Measurements from ENCODE around the gene ZBTB24.
"Not testable (repeated sequence)": the region's sequence is repeated elsewhere in the genome, so short reads cannot be mapped to it uniquely, and the experiment has no call there.

The ZBTB24 gene

DNA sequence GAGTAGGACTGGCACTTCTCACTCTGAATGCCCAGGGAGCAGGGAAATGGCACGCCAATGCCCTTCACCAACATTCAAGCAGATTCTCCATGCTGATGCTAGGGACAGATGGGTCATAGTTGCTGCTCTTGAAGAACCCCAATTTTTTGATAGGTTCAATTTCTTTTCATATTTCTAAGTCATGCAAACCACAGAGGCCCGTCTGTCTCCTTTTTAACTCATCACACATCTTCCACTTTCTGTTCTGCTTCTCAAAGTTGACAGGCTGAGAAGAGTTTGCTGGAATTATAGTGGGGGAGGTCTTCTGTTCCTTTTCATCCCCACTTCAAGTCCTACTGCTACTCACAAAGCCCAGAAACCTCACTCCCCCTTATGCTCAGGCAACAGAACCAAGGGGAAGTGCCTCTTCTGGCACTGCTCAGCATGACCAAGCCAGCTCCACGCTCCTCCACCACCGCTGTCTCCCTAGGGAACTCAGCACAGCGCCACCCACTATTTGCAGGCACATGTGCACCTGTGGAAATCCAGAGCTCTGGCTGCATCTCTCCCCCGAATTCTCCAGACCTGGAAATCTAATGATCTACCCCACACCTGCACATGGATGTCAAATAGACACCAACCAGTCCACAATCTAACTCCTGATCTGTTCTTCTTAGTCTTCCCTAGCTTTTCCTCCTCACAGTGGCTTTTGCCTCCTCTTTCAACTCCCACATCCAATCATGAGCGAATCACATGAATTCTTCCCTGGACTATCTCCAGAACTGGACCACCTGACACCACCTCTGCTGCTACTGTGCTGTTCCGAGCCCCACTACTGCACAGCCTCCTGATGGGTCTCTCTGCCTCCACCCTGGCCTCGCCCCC is 10.7 kb downstream of the ZBTB24 start:
- H3K4me3 ChIP-seq: no peak overlapping the region
- in situ Hi-C loops (cut with MboI; ENCODE audit: low sequenced_read_pairs): no loop called here
- H3K27me3 ChIP-seq (ENCODE audit: low read depth): no peaks in the 10 kb centered on the region
- no peaks in the 10 kb centered on the region for H3K4me1 ChIP-seq
- peaks cover 85% of the 10 kb centered on the region for H3K36me3 ChIP-seq (replicated peaks)
- DNase-seq (ENCODE audit: low spot score in 2 of 2): no peak
- H3K9me3 ChIP-seq: no peaks in the 10 kb centered on the region

DNA sequence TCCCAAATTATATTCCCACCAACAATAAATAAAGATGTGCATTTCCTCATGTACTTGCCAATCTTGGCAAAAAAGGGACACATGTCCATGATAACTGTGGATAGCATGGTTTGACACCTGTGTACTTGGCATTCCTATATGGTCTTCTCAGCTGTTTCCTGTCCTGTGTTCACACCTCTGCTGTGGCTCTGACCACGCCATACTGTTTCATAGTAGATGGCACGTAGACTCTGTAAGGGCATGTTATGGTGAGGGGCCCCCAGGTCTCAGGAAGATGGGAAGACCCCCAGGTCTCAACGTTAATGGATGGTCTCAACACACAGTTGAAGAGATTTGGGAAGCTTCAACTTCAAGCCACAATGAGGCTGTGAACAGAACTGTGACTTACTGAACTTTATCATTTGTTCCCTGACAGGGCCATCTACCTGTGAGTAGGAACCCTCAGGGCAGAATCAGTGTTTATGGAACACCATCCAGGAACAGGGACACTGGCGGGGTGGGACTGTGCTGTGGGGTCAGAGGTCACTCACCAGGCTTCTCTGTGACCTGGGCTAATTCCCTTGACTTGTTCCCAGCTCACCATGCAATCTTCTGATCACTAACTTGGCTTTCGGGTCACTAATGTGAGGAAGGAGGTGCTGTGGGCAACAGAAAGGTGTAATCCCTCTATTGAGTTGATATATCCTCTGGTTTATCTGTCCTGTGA is 11.8 kb downstream of the ZBTB24 start:
- DNase-seq (ENCODE audit: low spot score in 2 of 2): no peak
- in situ Hi-C loops (cut with MboI; ENCODE audit: low sequenced_read_pairs): no loop called here
- Histone ChIP-seq H3K4me1 (no peaks in the 10 kb centered on the region), H3K36me3 (replicated peaks) (peaks cover 88% of the 10 kb centered on the region), H3K27me3 (ENCODE audit: low read depth) (no peaks in the 10 kb centered on the region), H3K4me3 (no peak overlapping the region), H3K9me3 (no peaks in the 10 kb centered on the region)

DNA sequence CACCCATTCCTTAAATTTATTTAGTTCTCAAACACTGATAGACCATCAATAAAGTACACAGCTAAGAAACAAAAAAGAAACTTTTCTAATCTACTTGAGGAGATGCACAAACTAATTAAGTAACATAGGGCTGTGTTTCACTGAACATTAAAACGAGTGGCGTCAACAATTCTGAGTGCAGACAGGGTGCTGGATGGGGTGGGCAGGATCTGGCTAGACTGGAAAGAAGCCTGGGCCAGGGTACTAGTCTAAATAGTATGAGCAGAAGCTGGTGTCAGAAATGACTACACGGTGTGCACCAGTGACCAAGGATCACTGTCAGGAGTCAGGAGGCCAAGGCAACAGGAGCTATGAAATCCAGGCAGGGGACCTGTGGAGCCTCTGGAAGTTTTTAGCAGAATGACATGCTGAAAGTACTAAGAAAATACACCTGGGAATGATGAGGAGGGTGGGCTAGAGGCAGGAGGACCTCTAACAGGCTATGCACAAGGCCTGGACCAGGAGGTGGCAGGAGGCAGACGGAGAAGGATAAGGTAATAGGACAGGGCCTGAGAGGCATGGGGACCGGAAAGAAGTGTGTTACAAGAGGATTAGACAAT is 13.3 kb downstream of the ZBTB24 start:
- Histone ChIP-seq H3K36me3 (replicated peaks) (peaks cover 90% of the 10 kb centered on the region), H3K4me1 (no peaks in the 10 kb centered on the region), H3K9me3 (no peaks in the 10 kb centered on the region), H3K27me3 (ENCODE audit: low read depth) (no peaks in the 10 kb centered on the region), H3K4me3 (no peak overlapping the region)
- no peak for DNase-seq (ENCODE audit: low spot score in 2 of 2)
- in situ Hi-C loops (cut with MboI; ENCODE audit: low sequenced_read_pairs): no loop called here

DNA sequence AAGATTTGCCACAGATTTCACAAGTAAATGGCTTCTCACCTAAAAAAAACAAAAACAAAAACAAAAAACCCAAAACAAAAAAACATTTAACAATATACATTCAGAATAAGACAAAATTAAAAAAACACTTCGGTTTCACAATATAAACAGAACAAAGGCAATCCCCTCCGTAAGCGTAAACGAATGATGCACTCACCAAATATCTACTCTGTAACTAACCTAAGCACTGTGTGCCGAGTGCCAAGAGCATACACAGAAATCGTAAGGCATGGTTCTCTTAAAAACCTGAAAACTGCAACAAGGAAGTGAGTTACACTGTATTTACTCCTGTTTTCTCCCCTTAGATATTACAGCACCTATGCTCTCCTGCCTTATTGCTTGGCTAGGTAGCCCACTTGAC is 15.3 kb downstream of the ZBTB24 start:
- no peaks in the 10 kb centered on the region for H3K4me1 ChIP-seq
- no peak overlapping the region for H3K4me3 ChIP-seq
- no peak for DNase-seq (ENCODE audit: low spot score in 2 of 2)
- H3K9me3 ChIP-seq: no peaks in the 10 kb centered on the region
- in situ Hi-C loops (cut with MboI; ENCODE audit: low sequenced_read_pairs): no loop called here
- H3K36me3 ChIP-seq (replicated peaks): peaks cover 93% of the 10 kb centered on the region
- no peaks in the 10 kb centered on the region for H3K27me3 ChIP-seq (ENCODE audit: low read depth)

DNA sequence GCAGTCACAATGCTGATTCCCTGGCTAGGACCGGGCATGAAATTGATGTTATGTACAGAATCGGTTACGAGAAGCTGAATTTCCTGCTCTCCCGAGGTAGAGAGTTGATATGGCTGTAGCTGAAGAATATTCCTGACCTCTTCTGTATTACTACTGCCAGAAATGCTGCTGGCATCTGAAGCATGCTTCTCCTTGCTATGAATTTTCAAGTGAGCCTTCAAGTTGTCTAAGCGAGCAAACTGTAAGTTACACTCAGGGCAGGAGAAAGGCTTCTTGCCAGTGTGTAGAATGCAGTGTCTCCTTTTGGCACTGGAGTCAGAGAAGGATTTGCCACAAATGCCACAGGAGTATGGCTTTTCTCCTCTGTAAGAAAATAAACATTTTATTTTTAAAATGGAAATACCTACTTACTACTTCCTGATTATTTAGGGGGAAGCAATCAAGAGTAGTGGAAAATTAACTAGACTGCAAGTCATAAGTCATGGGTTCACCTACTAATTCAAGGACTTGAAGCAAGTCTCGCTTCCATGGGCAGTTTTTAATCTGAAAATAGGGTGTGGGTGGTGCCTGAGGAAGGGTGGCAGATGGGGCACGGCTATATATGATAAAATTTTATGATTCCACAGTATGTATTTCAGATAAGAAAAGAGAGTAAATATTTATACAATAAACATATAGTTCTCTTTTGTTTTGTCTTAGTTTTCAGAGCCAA is 16.7 kb downstream of the ZBTB24 start:
- Histone ChIP-seq H3K36me3 (replicated peaks) (peaks cover 91% of the 10 kb centered on the region), H3K9me3 (no peaks in the 10 kb centered on the region), H3K4me3 (no peak overlapping the region), H3K27me3 (ENCODE audit: low read depth) (no peaks in the 10 kb centered on the region), H3K4me1 (no peaks in the 10 kb centered on the region)
- in situ Hi-C loops (cut with MboI; ENCODE audit: low sequenced_read_pairs): no loop called here
- no peak for DNase-seq (ENCODE audit: low spot score in 2 of 2)

DNA sequence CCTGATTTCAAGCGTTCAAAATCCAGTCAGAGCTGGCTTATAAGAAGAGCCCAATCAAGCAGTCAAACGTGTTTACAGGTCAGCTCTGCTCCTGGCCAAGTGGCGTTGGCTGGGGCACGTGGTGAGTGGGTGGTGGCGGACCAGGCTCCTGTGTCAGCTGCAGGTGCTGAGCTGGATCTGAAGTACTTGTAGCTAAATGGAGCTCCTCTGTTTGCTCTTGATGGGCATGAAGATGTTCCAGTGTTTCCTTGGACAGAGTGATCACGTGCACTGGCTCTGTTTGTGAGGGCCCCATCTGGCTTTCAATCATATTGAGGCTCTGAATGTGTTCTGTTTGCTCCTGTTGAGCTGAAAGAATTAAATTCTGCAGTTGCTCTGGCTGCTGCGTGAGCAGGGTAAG is 17.2 kb downstream of the ZBTB24 start:
- no peak overlapping the region for H3K4me3 ChIP-seq
- H3K36me3 ChIP-seq (replicated peaks): peaks cover 88% of the 10 kb centered on the region
- no peaks in the 10 kb centered on the region for H3K27me3 ChIP-seq (ENCODE audit: low read depth)
- H3K9me3 ChIP-seq: no peaks in the 10 kb centered on the region
- H3K4me1 ChIP-seq: peaks cover under 1% of the 10 kb centered on the region; the same call in 1 of the 2 replicates
- in situ Hi-C loops (cut with MboI; ENCODE audit: low sequenced_read_pairs): no loop called here
- DNase-seq (ENCODE audit: low spot score in 2 of 2): no peak

DNA sequence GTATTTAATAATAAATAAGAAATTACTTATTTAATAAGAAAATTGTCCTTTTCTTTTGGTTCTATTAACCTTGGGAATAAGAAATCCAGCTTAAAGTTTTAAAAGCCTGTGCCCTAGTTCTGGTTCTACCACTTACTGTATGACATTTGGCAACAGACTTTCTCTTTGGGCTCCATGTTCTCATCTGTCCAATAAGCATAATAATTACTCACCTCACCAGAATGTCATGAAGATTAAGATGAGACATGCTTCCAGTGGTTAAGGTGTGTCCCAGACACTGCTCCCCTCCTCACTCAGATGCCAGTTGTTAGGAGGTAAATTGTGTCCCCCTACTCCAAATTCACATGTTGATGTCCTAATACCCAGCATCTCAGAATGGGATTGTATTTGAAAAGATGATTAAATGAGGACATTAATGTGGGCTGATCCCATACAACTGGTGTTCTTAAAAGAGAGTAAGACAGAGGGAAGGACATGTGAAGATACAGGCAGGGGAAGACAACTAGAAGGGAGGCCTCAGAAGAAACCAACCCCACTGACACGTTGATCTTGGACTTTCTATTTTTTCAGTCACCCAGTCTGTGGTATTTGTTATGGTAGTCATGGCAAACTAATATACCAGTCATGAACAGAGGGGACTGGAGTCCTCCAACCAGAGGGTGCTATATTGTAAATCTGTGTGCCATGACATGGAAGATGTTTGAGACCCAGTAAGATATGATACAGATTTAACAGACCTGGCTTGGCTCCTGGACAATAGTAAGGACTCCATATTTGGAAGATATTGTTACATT is 21.1 kb downstream of the ZBTB24 start:
- H3K36me3 ChIP-seq (replicated peaks): peaks cover 53% of the 10 kb centered on the region
- no peak for DNase-seq (ENCODE audit: low spot score in 2 of 2)

DNA sequence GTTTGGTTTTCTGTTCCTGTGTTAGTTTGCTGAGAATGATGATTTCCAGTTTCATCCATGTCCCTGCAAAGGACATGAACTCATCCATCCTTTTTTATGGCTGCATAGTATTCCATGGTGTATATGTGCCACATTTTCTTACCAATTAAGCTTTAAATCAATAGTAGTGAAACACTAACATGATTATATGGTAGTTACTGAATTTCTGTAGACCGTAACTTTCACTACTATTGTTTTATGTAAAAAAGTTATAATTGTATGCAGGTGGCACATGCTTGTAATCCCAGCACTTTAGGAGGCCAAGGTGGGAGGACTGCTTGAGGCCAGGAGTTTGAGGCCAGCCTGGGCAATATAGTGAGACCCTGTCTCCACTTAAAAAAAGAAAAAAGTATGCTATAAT is 21.8 kb downstream of the ZBTB24 start:
- DNase-seq (ENCODE audit: low spot score in 2 of 2); H3K9me3 ChIP-seq; in situ Hi-C loops (cut with MboI; ENCODE audit: low sequenced_read_pairs); H3K4me3 ChIP-seq; H3K27me3 ChIP-seq (ENCODE audit: low read depth): not testable (repeated sequence)
- peaks cover 21% of the 10 kb centered on the region for H3K4me1 ChIP-seq
- peaks cover 46% of the 10 kb centered on the region for H3K36me3 ChIP-seq (replicated peaks)

More for the DNA sequence above, 21.1 kb downstream of the ZBTB24 start:
- in situ Hi-C loops (cut with MboI; ENCODE audit: low sequenced_read_pairs): no loop called here
- H3K4me1 ChIP-seq: peaks cover 15% of the 10 kb centered on the region
- H3K27me3 ChIP-seq (ENCODE audit: low read depth): no peaks in the 10 kb centered on the region
- no peaks in the 10 kb centered on the region for H3K9me3 ChIP-seq
- H3K4me3 ChIP-seq: no peak overlapping the region

DNA sequence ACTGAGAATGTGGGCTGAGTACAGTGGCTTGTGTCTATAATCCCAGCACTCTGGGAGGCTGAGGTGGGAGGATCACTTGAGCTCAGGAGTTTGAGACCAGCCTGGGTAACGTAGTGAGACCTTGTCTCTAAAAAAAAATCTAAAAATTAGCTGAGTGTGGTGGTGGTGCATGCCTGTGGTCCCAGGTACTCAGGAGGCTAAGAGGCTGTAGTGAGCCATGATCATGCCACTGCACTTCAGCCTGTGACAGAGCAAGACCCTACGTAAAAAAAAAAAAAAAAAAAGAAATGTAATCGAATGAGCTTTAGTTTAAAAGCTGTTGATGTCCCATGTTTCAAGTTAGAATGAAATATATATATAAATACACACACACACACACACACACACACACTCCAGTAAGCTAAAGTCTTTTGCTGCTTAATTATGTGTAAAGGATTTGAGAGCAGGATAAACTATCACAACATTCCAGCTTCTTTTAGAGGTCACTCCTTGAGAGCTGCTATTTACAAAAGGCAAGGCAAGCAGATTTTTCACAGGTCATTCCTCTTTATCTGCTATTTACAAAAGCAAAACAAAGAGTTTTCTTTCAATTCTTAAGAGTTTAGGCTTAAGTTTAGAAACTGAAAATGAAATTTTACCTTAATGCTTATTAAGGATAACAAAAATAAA is 22.7 kb downstream of the ZBTB24 start:
- no peak for DNase-seq (ENCODE audit: low spot score in 2 of 2)
- H3K9me3 ChIP-seq: no peaks in the 10 kb centered on the region
- peaks cover 21% of the 10 kb centered on the region for H3K4me1 ChIP-seq
- H3K36me3 ChIP-seq (replicated peaks): peaks cover 37% of the 10 kb centered on the region
- in situ Hi-C loops (cut with MboI; ENCODE audit: low sequenced_read_pairs): no loop called here
- H3K27me3 ChIP-seq (ENCODE audit: low read depth): no peaks in the 10 kb centered on the region
- H3K4me3 ChIP-seq: no peak overlapping the region

DNA sequence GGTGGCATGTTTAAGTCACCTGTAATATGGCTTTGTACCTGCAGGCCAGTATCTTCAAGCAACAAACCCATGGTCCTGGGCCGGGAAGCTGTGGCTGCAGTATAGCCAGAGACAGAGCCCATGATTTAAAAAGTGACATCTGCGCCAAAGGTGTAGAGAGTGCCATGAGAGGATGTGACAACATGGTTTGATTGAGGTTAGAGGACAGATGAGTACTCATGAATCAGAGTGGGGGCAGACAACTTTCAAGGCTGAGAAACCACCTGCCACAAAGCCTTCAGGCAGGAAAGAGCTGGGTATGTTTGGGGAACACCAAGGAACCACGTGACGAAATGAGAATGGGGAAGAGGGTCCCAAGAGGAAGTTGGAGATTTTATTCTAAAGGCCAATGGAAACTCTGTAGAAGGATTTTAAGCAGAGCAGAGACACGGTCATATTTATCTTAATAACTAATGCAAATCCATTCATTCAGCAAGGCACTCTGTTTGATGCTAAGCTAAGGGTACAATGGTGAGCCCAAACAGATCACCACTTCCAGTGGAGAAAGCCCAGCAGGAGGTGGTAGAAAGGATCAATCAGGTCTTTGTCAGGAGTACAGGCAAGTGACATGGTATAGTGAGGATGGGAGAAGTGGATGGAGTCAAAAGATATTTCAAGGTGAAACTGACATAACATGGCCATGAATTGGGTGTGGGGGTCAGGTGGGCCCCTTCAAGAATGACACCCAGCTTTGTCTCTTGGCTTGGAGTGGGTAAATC is 24.1 kb downstream of the ZBTB24 start:
- H3K9me3 ChIP-seq: no peaks in the 10 kb centered on the region
- no peak overlapping the region for H3K4me3 ChIP-seq
- peaks cover 24% of the 10 kb centered on the region for H3K36me3 ChIP-seq (replicated peaks)
- in situ Hi-C loops (cut with MboI; ENCODE audit: low sequenced_read_pairs): no loop called here
- peaks cover 21% of the 10 kb centered on the region for H3K4me1 ChIP-seq
- DNase-seq (ENCODE audit: low spot score in 2 of 2): no peak
- H3K27me3 ChIP-seq (ENCODE audit: low read depth): no peaks in the 10 kb centered on the region

DNA sequence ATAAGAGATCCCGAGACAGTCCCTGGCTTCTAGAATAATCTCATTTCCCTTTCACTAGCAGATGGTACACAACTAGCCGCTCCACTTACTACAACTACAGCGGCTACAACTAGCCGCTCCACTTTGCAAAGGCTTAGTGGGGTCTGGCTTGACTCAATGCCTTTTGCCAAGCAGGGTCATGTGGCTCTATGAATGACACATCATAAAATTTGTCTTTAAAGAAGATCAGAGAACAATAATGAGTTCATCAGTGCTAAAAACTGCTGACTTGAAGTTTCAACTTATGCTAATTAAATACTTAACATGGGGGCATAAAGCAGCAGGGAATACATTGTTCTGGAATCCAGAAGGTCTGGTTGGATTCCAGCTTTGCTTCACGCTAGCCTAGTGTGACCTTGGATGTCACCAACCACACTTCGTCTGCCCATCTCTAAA is 25.4 kb downstream of the ZBTB24 start:
- DNase-seq (ENCODE audit: low spot score in 2 of 2): peak; percentile 52 to 67
- Histone ChIP-seq H3K4me1 (peaks cover 21% of the 10 kb centered on the region), H3K36me3 (replicated peaks) (peaks cover 13% of the 10 kb centered on the region), H3K4me3 (no peak overlapping the region), H3K27me3 (ENCODE audit: low read depth) (no peaks in the 10 kb centered on the region), H3K9me3 (no peaks in the 10 kb centered on the region)
- in situ Hi-C loops (cut with MboI; ENCODE audit: low sequenced_read_pairs): no loop called here
